GM18526 (cell line): ENCODE measurements around the gene CRAT.

Experiments used
- POLR2A ChIP-seq: IDR thresholded peaks from 3 replicates; pipeline ENCODE4 v1.6.1; 2011; ENCODE audit not compliant: insufficient read length; ENCODE audit errors: extremely low read depth

CRAT gene

DNA sequence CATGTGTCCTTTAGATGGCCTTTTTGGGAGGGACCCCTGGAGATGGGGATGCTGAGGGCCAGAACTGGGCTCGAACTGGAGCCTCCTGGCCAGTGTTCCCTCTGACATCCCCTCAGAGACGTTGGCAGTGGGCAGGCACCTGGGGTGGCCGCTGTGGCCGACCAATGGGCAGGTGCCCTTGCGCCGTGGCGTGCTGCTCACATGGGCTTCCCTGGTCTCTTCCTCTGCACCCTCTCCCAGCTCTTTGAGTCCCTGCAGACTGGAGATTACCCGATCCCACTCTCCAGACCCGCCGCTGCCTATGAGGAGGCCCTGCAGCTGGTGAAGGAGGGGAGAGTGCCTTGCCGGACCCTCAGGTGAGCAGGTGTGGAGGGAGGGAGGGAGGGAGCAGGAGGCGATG, 49.6 kb downstream of the CRAT start:
- TF ChIP-seq POLR2A, result no peak

DNA sequence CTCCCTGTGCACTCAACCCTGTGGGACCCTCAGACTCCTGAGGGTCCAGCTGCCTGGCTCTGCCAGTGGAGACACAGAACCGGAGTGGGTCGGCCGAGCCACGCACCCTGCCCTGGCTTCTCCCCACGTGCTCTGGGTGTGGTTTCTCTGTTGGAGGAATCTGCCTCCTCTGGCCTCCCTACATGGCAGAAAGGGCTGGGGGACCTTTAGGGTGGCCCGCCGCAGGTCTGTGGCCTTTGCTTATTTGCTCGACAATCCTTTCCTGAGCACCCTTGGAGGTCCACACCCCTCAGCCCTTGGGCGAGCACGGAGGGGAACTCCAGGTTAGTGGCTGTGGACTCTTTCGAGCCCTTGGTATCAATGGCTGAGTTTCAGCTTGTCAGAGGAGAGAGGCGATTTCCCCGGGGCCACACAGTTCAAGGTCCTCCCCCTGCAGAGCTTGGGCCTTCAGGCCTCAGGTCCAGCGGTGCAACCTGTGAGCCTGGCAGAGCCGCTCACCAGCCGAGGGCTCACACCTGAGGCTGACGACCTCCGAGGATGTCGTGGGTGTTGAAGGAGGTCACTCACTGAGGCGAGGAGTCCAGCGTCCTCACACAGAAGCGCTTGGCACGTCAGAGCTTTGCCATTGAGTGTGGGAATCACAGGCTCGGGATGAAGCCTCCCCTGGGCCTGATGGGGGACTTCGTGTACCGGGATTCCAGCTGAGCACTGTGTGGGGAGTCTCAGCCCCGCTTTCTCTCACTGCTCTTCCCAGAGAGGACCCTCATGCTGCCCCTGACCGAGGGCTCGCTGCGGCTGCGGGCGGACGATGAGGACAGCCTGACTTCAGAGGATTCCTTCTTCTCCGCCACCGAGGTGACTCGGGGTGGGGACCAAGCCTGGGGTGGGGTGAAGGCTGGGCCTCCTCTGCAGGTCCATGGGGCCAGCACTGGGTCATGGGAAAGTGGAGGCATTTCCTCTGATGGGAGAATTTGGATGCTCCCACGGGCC, 50.5 kb downstream of the CRAT start:
- no peak for TF ChIP-seq POLR2A

DNA sequence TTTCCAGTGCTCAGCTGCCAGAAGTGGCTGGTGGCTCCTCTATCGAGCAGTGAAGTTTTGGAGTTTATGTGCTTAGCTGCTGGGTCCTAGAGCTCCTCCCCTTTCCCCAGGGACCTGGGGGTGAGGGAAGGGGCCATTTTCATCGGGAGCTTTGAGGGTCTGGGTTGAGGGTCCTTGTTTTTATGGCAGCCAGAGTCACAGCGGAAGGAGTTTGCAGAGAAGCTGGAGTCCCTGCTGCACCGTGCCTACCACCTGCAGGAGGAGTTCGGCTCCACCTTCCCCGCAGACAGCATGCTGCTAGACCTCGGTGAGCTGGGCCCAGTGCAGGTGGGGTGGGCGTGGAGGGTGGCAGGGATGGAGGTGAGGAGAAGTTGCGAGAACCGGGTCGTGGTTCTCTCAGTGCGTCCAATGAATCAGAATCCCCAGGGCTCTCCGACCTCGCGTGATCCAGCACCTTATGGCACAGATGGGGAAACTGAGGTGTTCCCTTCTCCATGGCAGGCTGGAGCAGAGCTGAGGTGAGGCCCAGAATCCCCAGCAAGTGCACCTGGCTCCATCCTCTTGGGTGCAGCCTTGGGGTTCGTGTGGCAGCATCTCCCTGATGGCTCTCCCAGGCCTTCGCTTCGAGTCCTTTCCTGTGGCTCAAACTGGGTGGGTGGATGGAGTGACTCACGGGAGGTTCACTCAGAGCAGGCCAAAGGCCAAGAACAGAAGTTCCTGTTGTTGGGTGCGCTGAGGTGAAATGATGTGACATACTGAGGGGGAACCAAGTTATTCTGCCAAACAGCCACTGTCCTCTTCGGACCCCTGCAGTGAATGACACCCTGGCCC, 51.4 kb downstream of the CRAT start:
- TF ChIP-seq POLR2A, result no peak

DNA sequence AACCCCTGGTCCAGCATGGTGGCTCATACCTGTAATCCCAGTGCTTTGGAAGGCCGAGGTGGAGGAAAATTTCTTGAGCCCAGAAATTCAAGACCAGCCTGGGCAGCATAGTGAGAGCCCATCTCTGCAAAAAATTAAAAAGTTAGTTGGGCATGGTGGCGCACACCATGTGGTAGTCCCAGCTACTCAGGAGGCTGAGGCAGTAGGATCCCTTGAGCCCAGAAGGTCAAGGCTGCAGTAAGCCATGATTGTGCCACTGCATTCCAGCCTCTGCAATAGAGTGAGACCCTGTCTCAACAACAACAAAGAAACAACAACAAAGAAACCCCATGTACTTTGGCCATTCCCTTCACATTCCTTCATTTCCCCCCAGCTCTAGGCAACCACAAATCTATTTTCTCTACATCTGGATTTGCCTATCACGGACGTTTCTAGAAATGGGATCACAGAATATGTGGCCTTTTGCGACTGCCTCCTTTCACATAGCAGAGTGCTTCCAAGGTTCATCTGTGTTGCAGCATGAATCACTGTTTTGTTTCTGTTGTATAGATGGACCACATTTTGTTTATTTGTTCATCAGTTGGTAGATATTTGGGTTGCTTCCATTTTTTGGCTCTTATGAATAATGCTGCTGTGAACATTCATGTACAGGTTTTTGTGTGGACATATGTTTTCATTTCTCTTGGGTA, 56.3 kb downstream of the CRAT start:
- no peak for TF ChIP-seq POLR2A

DNA sequence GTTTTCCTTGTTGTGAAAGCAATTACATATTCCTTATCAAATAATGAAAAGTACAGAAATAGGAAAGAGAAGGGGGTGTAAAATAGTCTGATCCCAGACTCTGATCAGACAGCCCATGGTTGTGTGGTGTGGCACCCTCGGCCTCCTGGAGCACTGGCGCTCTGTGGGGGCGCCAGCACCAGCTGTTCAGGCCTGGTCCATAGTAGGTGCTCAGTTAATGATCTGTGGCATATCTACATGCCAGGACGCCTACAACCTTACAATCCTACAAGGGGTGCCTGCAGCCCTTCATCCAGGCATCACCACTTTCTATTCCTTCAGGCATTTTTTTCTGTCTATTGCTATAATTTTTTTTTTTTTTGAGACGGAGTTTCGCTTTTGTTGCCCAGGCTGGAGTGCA, 57.6 kb downstream of the CRAT start:
- no peak for TF ChIP-seq POLR2A

DNA sequence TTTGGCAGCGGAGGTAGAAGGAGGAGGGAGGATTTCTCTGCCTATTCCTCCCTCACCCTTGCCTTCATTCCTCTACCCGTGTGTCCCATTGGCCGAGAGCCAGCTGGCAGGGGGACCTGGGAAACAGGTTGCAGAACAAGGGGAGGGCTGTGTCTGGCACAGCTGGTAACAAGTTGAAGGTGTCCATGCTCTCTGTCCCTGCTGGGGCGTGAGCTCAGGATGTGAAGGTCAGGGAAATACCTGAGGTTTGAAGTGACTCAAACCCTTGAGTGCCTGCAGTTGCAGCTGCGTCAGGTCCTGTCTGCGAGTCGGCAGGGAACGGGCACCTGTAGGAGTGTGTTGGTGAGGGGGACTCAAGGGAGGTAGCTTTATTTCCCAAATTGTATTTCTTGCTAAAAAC, 58.0 kb downstream of the CRAT start:
- no peak for TF ChIP-seq POLR2A
